Activated CD8-positive, alpha-beta memory T cell treated with anti-CD3 and anti-CD28 coated beads, Interleukin-2, amount 50 U/mL, for 24 hours (primary cell): ENCODE measurements around the gene KRAS.
"Not testable (repeated sequence)": the region's sequence is repeated elsewhere in the genome, so short reads cannot be mapped to it uniquely, and the experiment has no call there.

Source experiments
- DNase-seq: peaks from one replicate; pipeline ENCODE4 v3.0.0-alpha.2; 2020; ENCODE audit errors: extremely low read depth

The KRAS gene

DNA sequence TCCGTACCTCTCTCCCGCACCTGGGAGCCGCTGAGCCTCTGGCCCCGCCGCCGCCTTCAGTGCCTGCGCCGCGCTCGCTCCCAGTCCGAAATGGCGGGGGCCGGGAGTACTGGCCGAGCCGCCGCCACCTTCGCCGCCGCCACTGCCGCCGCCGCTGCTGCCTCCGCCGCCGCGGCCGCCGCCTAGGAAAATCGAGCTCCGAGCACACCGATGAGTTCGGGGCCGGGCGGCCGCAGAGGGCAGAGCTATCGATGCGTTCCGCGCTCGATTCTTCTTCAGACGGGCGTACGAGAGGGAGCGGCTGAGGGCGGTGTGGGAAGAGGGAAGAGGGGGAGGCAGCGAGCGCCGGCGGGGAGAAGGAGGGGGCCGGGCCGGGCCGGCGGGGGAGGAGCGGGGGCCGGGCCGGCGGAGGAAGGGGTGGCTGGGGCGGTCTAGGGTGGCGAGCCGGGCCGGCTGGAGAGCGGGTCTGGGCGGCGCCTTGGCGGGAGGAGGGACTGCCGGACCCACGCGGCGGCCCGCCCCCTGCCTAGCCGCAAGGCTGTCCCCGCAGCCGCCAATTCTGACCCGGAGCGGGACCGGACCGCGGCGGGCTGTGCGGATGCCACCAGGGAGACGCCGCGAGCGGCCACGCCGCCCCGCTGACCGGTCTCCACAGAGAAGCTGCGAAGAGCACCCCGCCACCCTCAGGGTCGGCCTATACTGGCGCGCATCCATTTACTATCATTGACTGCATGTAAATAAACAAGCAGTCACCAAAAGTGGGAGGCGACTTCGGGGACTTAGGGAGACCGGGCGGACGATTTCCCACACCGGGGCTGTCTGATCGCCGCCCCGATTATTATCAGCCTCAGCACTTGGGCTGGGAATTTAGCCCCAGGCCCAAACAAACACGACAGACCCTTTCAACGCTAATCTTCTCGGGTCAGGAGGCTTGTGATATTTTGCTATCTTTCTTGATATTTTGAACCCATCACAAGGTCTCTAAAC is at the start of gene KRAS:
Gene KRAS, minus strand, starts transcription at position 186 of the 987 bp plus-strand sequence.
- DNase-seq = peak; percentile 68

DNA sequence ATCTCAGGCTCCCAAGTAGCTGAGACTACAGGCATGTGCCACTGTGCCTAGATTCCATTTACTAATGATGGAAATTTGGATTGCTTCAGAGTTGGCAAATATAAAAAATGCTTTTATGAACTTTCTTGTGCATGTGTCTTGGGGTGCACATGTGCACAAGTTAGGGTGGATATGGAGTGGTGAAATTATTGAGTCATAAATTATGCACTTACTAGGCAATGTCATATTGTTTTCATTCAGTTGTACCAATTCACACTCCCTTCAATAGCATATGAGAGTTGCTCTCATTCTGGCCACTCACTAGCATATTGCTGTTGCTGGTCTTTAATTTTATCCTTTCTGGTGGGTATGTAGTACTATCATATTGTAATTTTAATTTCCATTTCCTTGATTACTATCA is 45.7 kb upstream of the KRAS start:
- DNase-seq = no peak

DNA sequence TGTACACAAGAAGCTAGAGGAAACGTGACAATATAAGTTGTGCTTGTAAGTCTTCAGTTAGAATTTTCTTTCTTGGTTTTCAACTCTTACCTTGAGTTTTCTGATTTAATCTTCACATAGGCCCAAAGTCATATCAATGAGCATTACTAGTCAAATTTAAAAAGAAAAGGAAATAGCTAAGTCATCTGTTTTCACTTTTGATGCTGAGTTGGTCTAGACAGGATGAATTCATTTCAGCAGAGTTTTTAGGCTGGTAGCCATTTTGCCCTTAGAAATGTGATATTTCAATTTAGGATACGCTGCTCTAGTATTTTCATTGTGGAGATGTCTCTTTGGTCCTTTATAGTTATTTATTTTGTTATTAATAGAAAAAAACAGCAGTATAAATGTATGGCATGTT is 44.6 kb upstream of the KRAS start:
- no peak for DNase-seq

DNA sequence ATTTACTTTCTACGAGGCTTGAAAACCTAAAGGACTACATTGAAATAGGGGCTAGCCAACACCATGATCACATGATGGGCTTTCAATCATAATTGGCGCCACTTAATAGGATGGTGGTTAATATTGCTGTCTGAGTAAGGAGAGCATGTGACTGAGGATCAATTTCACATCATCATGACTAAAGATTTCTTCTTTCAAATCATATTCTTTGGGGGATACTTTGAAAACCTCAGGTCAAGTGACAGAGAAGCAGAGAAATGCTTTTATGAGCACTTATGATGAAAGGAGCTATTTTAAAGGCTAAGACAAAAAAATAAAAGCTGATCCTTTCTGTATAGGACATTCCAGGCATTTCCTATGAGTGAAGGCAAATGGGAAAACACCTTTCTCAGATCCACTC is 42.9 kb upstream of the KRAS start:
- no peak for DNase-seq

DNA sequence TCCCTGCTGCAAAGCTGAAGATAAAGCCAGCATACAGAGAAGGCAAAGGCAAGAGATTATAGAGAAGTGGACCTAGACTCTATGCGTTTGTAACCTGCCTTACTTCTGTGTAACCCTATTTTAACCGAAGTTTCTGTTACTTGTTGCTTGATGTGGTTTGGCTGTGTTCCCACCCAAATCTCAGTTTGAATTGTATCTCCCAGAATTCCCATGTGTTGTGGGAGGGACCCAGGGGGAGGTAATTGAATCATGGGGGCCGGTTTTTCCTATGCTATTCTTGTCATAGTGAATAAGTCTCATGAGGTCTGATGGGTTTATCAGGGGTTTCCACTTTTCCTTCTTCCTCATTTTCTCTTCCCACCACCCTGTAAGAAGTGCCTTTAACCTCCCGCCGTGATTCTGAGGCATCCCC is 42.1 kb upstream of the KRAS start:
- DNase-seq = not testable (repeated sequence)

DNA sequence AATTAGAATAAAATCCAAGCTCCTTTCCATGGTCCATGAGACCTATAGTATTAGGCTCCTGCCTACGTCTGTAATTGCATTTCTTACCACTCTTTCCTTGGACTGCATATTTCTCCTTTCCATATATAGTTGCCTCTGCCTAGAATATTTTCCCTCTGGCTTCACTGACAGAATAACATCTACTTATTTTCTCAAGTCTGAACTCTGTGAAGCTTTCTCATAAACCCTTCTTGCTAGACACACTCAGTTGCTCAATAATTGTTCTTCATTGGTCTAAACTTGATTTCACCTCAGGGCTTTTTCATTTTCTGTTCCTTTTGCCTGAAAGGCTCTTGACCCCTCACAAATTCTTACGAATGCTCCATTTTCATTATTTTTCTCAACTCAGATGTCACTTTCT is 36.9 kb upstream of the KRAS start:
- no peak for DNase-seq

DNA sequence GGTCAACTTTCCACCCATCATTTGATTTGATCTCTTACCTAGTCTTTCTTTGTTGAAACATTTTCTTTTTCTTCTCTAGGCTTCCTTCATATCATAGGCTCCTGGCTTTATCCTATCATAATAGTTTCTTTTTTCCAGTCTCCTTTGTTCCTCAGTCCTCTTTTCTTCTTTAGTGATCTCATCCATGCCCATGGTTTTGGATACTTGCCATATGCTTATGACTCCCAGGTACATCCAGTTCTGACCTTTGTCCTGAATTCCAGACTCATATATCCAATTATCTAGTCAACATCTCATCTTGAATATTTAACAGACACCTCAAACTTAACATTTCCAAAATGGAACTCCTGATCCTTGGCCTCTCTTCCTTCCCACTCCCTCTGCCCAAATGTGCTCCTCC is 36.1 kb upstream of the KRAS start:
- DNase-seq = no peak

DNA sequence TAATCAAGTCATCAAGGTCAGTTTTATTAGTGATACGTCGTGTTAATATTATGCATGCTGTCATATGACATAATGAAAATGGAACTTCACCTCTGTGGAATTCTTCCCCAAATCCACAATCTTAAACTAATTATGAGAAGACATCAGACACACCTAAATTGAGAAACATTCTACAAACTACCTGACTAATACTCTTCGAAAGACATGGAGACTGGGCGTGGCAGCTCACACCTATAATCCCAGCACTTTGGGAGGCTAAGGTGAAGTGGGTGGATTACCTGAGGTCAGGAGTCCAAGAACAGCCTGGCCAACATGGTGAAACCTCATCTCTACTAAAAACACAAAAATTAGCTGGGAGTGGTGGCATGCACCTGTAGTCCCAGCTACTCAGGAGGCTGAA is 33.3 kb upstream of the KRAS start:
- no peak for DNase-seq

DNA sequence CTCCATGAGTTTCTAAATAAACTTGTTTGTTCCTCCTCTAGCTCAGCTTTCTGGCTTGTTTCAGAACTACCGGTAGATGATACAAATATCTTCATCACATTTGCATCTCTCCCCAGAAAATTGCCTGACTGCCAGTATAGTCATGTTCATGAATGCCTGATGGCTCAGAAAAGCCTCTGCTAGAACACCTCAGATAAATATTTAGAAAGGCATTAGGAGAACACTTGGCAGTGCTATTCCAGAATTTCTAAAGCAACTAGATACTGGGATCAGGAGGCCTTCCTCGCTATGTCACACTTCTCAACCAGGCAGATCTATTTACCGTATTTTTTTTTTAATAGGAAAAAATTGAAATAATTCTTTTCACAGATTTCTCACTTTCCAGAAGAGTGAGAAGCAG is 32.3 kb upstream of the KRAS start:
- no peak for DNase-seq

DNA sequence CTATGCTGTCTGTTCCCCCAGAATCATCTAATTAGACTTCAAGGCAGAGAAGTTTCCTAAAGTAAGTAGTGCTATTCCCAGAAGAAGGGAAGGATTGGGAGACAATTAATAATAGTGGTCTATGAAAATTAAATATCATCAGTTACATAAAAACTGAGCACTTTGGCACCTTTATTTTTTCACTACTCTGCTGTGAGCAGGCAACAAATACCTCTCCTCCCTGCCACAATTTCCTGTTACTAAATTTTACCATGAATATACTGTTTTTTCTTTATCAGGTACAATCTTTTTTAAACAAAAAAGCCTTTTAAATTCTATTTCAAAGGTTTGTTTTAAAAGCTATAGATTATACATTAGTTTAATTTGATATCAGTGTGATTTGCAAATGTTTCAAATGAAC is 29.4 kb upstream of the KRAS start:
- no peak for DNase-seq

DNA sequence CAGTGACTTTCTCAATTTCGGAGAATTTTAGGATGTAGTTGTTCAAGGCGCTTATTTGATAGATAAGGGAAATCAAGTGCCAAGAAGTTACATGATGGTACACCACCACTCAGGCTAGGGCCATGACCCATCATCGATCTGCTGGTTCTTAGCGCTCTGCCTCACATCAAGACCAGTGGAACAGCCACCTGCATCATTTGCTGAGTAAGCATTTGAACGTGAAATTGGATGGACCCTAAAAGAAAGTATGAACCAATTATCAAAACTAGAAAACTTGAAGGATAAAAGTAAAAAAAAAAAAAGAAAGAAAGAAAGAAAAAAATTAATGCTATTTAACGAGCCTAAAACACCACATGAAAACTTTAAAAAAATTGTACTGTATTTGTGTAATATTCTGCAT is 27.5 kb upstream of the KRAS start:
- DNase-seq = no peak

DNA sequence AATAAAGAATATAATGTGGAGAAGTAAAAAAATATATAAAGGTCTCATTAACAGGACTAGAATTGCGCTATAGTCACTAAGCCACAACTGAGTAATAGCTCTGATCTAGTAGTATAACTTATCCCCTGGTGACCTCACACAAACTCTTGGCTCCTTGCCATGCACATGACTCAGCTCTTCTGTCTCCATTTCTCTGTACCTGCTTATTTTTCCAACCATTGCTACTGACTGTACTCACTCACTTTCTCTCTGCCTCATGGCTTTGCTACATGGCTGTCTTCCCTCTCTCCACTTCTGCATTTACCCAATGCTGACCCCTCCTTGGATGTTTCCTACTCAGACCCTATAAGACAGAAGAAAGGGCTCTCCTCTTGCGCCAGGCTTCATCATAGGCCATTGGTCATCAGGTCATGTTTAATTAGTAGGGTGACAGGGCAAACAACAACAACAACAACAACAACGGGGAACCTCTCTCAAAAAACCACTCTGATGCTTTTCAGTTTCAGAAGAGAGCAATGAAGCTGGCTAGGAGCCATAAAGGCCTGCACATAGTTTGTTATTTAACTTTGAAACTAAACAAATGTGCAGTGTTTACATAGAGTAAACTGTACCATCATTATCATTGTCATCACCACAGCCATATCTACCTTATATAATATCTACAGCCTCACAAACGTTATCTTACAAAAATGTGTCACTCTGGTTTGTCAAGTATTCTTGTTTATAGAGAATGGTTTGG is 25.6 kb upstream of the KRAS start:
- DNase-seq = peak; percentile 43

DNA sequence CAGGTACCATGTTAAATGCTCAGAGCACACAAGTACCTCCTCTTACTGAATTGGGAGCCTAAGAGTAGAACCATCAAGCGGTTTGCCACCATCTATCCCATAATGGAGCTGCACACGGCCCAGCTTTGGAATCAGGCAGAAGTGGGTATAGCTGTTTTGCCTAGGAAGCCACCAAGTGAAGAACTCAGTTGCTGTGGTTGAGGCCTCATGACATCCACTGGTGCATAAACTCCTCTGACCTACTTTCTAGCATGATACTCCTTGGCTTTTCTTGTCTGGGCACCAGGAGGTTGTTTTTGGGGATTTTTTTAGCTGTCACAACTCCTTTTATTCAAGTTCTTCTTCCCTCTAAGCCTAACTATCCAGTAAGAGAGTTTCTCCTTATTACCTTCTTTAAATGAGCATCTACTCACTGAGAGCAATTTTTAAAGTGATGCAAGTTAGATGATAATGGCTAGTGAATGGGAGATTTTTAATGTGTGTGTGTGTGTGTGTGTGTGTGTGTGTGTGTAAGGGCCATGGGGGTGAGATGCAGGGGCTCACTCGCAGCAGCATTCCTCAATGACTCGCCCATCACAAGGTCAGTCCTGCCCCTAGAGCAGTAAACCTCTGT is 20.9 kb upstream of the KRAS start:
- no peak for DNase-seq

DNA sequence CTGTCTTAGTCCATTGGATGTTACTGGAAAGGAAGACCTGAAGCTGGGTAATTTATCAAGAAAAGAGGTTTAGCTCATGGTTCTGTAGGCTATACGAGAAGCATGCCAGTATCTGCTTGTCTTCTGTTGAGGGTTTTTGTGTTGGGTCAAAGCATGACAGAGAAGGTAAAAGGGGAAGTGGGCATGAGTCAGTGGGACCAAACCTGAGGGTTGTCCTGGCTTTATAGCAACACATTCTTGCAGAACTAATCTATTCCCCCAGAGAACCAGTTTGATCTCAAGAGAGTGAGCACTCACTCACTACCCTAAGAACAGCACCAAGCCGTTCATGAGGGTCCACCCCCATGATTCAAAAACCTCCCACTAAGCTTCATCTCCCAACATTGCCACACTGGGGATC is 19.0 kb upstream of the KRAS start:
- no peak for DNase-seq

DNA sequence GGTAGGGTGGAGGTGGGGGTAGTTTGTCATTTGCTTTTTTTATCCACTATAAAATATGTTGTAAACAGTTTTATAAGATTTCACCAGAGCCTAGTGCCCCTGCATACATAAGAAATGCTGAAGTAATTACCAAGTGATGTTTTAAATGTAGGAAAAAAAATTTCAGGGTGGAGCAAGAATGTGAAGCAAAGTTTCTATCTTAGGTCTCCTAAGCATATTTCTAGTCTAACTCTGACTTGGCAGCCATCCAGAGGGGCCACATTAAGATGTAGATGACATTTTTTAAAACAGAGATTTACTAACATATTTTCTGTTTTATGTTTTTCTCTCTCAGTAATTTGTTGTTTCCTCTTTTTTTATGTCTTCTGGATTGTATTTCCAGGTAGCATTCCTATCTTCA is 15.8 kb upstream of the KRAS start:
- DNase-seq = no peak

DNA sequence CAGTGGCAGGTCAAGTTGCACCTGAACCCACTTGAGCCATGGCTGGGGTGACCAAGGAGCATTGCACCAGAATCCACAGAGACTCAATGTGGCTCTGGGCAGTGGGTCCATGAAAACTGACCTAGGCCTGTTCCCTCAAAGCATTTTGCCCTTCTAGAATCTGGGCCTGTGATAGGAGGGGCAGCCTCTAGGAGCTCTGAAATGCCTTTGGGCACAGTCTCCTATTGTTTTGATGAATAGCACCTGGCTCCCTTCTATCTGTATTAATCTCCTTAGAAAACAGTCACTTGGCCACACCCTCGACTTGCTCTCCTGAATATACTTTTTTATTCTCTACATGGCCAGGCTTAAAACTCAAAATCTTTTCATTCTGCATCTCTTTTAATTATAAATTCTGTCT is 14.1 kb upstream of the KRAS start:
- no peak for DNase-seq

DNA sequence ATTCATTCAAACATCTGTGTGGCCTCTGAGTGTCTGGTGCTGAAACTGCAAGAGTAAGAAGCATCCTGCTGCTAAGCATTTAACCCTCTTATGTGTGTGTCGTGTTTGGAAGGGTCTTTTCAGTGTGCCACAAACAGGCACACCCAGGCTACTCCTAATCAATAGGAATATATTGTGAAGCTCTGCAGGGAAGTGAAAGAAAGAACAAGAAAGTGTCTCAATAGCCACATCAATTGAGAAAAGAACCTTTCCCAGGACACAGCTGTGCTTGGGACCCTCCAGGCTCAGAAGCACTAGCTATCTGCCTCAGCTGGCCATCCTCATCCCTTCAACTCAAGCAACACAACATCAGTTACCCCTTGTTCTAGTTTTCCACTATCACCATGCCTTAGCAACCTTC is 13.4 kb upstream of the KRAS start:
- no peak for DNase-seq

DNA sequence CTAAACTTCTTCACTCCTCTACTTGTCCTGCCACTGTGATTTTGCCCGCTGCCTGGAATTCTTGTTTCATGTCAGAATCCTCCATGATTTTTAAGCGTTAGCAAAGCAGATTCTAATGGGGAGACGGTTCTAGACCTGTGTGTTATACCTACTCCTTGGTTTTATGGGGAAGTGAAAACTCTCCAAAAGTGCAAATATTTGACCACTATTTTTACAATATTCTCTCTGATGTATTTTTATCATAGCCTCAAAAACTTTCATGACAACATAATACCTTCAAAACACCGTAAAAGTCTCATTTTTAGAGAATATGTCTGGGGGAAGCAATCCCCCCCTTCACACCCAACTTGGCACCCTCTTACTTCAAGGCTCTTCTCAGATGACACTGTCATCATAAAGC is 12.9 kb upstream of the KRAS start:
- no peak for DNase-seq

DNA sequence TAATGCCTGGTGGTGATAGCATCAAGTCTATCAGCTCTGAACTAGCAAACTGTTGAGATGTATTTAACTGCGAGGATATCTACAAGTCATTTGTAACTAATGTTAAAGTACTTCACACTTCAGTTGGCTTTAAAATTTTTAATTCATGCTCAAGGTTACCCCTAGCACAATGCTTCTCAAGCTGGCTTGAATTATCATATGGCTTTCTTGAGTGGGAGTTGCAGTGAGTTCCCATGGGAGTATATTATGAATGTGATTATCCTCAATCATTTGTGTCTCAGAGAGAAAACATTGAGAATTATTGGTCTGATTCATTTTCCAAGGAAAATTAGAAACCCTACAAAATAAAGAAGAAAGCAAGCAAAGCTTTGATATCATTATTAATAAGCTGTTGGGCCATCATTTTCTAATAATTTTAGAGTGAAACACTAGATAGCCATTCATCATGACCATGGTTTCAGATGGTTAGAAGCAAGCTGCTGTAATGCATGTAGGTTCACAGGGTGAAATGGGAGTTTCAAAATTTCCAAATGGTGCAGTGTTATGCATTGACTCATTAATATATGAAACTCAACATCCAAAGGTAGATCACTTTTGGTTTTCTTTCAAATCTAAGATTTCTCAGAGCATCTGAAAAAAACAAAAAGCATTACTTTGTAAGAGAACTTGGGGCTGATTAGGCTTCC is 11.8 kb upstream of the KRAS start:
- no peak for DNase-seq

DNA sequence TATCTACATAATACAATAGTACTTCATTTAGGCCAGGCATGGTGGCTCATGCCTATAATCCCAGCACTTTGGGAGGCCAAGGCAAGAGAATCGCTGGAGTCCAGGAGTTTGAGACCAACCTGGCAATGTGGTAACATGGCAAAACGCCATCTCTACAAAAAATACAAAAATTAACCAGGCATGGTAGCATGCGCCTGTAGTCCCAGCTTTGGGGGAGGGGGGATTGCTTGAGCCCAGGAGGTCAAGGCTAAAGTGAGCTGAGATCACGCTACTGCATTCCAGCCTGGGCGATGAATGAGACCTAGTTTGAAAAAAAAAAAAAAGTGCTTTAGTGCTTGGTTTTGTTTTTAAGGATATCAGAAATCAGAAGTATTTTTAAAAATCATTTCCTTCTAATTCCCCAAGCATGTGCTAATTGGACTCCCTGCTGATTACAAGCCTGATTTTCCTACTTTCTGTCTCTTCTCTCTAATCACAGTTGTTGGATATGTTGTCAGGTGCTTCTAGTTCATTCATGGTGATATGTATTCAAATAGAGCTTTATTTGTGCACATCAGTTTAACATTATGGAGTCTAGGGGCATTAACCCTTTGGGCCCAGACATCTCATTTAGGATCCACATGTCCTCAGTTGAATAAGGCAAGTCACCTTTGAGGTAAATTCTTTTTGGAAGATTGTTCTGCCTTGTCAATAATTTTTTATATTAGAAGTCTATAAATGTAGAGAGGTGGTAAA is 7.0 kb upstream of the KRAS start:
- DNase-seq = no peak

DNA sequence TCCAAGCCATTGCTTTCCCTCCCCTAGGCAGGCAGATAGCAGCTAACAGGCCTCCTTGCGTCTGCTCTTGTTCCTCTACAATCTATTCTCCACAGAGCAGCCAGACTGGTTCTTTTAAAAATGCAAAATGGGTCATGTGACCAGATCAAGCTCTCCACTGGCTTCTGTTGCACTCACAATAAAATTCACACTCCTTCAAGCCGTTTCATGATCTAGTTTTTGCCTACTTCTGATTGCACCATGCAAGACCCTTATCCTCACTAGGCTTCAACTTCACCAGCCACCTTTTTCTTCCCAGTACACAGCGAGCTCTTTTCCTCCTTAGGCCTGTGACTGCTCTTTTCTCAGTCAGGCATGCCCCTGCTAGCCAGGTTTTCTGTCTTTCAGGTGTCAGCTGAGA is 6.1 kb upstream of the KRAS start:
- no peak for DNase-seq
